Measurements from ENCODE around the gene MCM9.
A peak's percentile ranks its signal among the peaks of the same experiment; 100 is the strongest.
"Not testable (repeated sequence)": the region's sequence is repeated elsewhere in the genome, so short reads cannot be mapped to it uniquely, and the experiment has no call there.

MCM9 gene

GRCh38 chr6:118892355-118892991, 42.5 kb downstream of the MCM9 start:
- no peak for DNase-seq

GRCh38 chr6:118890997-118891790, 43.8 kb downstream of the MCM9 start:
- DNase-seq, result no peak

DNA sequence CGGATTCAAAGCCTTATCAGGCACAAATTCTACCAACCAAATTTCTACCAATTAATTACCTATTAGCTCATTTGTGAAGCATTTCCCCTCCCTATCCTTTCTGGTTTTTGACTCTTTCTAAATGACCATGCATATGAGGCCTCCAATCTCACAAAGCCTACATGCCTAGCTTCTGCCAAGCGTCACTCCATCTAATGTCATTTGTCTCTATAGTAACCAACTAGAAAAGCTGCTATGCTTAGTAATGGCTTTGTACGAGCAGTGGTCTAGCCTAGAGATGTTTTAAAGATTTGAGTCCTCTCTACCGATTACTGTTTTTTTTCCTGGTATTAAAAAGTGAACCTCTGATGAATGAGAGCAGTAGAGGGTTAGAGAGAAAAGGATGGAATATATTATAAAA, 45.8 kb downstream of the MCM9 start:
- DNase-seq, result no peak

- DNase-seq, result no peak
These were observed 48.3 kb downstream of the MCM9 start for GRCh38 chr6:118886641-118887040.

GRCh38 chr6:118882314-118882905, 52.5 kb downstream of the MCM9 start:
- no peak for DNase-seq

- DNase-seq, result no peak
These were observed 53.3 kb downstream of the MCM9 start for GRCh38 chr6:118881440-118882313.

- DNase-seq, result no peak
These were observed 57.2 kb downstream of the MCM9 start for GRCh38 chr6:118877806-118878205.

GRCh38 chr6:118876814-118877213, 58.1 kb downstream of the MCM9 start:
- DNase-seq, result no peak

GRCh38 chr6:118876198-118876597, 58.8 kb downstream of the MCM9 start:
- DNase-seq, result peak; percentile 79

GRCh38 chr6:118875672-118876071, 59.3 kb downstream of the MCM9 start:
- peak; percentile 90 for DNase-seq

GRCh38 chr6:118873239-118873638, 61.7 kb downstream of the MCM9 start:
- DNase-seq, result no peak

DNA sequence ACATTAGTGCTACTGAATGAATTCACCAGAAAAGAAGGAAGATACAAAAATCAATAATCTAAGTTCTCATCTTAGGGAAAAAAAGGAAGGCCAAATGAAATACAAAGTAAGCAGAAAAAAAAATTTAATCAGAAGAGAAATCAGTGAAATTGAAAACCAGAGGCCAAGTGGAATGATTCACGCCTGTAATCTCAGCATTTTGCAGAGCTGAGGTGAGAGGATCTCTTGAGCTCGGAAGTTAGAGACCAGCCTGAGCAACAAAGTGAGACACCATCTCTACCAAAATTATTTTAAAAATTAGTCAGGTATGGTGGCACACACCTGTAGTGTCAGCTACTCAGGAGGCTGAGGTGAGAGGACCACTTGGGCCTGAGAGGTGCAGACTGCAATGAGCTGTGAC, 62.2 kb downstream of the MCM9 start:
- no peak for DNase-seq

DNA sequence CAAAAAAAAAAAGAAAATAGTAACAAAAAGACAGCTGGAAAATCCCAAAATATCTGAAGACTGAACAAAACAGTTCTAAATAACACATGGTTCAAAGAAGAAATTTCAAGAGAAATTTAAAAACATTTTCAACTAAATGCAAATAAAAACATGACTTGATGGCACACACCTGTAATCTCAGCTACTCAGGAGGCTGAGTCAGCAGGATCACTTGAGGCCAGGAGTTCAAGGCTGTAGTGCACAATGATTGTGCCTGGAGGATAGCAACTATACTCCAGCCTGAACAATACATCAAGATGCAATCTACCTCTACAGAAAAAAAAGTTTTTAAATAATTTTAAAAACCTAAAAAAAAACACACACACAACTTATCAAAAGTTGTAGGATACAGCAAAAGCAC, 62.6 kb downstream of the MCM9 start:
- no peak for DNase-seq

GRCh38 chr6:118871331-118871730, 63.6 kb downstream of the MCM9 start:
- no peak for DNase-seq

DNA sequence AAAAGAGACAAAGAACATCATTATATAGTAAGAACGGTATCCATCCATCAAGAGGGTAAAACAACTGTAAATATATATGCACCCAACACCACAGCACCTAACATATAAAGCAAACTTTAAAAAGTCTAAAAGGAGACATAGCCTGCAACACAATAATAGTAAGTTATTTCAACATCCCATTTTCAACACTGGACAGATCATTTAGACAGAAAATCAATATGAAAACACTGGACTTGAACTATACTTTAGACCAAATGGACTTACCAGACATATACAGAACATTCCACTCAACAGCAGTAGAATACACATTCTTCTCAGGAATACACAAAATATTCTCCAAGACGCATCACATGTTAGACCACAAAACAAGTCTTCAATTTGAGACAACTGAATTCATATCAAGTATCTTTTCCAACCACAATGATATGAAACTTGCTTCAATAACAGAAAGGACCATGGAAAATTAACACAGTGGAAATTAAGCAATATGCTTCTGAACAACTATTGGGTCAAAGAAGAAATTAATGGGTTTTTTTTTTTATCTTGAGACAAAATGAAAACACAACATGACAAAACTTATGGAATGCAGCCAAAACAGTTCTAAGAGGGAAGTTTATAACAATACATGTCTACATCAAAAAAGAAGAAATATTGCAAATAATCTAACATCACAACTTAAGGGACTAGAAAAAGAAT, 64.9 kb downstream of the MCM9 start:
- DNase-seq, result no peak

DNA sequence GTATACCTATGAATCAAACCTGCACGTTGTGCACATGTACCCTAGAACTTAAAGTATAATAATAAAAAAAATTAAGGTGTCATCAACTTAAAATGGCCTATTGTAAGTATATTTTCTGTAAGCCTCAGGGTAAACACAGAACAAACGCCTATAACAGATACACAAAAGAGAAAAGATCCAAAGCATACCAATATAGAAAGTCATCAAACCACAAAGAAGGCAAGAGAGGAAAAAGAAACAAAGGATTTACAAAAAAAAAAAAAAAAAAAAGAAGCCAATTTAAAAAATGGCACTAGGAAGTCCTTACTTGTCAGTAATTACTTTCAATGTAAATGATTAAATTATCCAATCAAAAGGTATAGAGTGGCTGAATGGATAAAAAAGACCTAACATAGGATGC, 65.6 kb downstream of the MCM9 start:
- no peak for DNase-seq

- DNase-seq, result not testable (repeated sequence)
These were observed 66.1 kb downstream of the MCM9 start for GRCh38 chr6:118868901-118869300.

DNA sequence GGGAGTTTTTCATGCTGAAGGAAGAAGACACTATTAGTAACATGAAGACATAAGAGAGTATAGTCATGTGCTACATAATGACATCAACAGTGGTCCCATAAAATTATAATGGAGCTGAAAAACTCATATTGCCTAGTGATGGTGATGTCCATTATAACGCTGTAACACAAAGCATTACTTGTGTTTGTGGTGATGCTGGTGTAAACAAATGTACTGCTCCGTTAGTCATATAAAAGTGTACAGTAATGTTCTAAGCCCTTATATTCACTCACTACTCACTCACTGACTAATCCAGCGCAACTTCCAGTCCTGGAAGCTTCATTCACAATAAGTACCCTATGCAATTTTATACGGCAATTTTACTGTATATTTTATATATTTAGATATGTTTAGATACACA, 67.8 kb downstream of the MCM9 start:
- DNase-seq, result no peak

DNA sequence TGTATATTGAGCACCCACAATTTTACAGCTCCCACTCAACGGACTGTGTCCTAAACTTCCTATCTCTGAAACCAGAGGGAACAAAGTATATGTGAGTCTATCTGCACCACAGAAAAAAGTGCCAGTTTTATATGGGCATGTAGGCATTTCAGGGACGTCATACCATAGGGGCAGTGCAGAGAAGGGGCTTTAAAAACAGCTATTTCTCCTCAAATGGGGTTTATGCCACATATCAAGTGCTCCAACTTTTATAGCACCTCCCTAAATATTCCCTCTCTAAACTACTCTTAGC, 69.9 kb downstream of the MCM9 start:
- DNase-seq, result no peak

GRCh38 chr6:118864341-118865099, 70.4 kb downstream of the MCM9 start:
- DNase-seq, result no peak

DNA sequence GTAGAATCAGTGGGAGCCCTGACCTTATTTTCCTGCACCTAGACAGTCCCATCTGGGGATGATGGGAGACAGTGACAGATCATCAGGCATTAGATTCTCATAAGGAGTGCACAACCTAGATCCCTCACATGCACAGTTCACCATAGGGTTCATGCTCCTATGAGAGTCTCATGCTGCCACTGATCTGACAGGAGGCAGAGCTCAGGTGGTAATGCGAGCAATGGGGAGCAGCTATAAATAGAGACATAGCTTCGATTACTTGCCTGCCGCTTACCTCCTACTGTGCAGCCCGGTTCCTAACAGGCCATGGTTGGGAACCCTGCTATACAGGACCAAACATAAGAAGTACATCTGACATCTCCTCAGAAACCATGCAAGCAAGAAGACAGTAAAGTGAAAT, 72.5 kb downstream of the MCM9 start:
- DNase-seq, result no peak

DNA sequence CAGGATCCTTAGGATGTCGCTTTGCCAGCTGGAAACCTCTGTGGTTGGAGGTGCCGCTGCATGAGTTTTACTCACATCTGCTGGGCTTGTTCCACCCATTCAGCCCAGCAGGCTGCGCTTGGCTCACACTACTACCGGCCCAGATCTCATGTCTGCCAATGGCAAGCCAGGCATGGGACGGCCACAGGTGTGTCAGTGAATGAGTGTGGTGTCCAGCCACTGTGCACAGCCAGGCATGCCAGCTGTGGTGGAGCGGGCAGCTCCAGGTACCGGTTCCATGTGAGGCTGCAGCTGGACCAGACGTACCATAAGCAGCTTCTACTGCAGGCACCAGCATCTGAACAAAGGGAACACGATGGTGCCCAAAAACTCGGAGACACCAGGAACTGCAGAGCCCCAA, 74.1 kb downstream of the MCM9 start:
- no peak for DNase-seq
